IPS-18c (cell line): ENCODE measurements around the gene APBA2.
"Not testable (repeated sequence)": the region's sequence is repeated elsewhere in the genome, so short reads cannot be mapped to it uniquely, and the experiment has no call there.

Experiments
- H3K4me3 ChIP-seq: 2 replicates; pipeline ENCODE4 v1.7.0; 2013; ENCODE audit warnings: low read depth, mild to moderate bottlenecking, low read length, moderate library complexity; ENCODE audit not compliant: insufficient read depth
- H3K9me3 ChIP-seq: one replicate; pipeline ENCODE4 v1.6.1; 2013; ENCODE audit warnings: mild to moderate bottlenecking, low read length, moderate library complexity; ENCODE audit not compliant: control insufficient read depth, insufficient read depth

APBA2 gene

DNA sequence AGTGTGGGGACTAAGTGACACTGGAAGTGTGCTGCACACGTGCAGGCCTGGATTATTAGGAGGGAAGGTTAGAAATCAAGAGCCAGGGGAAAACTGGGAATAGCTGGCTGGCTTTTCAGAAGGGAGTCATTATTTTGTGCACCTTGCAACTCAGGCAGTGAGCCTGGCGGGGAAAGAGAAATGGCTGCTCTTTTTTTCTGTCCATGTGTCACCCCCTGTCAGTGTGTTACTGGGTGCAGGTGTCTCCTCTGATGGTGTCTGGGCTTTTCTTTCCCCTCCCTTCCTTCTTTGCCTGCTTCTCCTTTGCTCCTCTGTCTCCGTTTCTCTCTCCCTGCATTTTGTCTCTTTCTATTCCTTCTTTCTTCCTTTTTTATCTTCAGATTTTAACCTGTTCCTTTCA is 130.7 kb downstream of the APBA2 start:
- H3K9me3 ChIP-seq = no peaks in the 10 kb centered on the region
- H3K4me3 ChIP-seq = no peak overlapping the region

DNA sequence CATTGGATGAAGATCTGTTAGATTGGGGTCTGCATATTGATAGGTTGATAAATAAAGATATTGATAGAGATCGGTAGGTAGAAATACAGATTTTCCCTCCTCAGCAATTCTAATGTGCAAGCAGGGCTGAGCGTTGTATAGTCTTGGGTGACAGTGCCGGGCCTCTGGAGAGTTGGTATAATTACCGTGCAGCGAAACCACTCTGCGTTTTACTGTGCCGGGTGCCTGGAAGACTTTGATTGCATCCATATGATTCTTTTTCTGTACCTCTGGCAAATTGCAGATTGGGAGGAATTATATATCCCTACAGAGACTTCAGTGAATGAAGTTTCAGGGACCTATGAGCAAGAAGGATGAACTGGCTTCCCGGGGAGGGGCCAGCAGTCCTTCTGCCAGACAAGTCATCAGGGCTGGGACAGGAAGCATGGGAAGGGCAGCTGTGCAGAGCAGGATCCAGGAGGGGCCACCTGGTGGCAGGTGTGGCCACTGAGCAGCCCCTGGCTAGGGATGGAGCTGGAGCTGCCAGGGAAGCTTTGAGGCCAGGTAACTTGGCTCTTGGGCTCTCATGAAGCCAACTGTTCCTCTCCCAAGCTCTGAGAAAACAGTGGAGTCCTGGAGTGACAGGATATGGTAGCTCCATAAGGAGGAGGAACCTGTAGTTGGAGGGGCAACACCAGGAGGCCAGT is 132.5 kb downstream of the APBA2 start:
- Histone ChIP-seq H3K9me3 (no peaks in the 10 kb centered on the region), H3K4me3 (no peak overlapping the region)

GRCh38 chr15:29018995-29019976 is 133.5 kb downstream of the APBA2 start:
- Histone ChIP-seq H3K4me3 (no peak overlapping the region), H3K9me3 (no peaks in the 10 kb centered on the region)

DNA sequence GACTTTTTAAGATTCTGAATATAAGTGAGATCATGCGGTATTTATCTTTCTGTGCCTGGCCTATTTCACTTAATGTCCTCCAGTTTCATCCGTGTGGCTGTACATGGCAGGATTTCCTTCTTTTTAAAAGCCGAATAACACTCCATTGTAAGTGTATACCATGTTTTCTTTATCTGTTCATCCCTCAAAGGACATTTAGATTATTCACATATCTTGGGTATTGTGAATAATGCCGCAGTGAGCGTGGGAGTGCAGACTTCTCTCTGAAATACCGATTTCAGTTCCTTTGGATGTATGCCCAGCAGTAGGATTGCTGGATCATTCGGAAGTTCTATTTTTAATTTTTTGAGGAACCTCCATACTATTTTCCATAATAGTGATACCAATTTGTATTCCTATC is 136.1 kb downstream of the APBA2 start:
- H3K4me3 ChIP-seq = no peak overlapping the region

DNA sequence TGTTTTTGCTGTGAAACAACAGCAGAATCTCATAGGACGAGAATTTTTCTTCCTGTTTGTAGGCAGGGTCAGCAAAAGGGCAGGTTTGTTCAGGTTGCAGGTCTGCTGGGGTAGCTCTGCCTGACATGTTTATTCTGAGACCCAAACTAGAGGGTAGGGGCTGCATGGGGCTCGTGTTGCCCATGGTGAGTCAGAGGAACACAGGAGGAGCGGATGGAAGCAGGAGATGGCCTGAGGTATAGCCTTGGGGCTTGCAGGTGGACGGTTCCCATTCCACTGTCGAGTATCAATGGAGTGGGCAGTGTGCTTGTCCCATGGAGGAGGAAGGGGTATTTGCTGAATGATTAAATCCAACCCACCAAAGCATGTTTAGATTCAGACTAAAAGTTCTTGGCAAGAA is 138.9 kb downstream of the APBA2 start:
- H3K9me3 ChIP-seq = no peaks in the 10 kb centered on the region

More for the DNA sequence above, 136.1 kb downstream of the APBA2 start:
- no peaks in the 10 kb centered on the region for H3K9me3 ChIP-seq

DNA sequence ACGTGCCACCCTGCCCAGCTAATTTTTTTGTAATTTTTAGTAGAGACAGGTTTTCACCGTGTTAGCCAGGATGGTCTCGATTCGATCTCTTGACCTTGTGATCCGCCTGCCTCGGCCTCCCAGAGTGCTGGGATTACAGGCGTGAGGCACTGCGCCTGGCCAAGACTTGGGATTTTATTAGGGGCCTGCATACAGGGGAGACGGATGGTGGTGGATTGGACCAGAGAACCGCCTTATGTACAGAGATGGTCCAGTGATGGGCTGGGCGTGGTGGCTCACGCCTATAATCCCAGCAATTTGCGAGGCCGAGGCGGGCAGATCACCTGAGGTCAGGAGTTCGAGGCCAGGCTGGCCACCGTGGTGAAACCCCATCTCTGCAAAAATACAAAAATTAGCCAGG is 139.6 kb downstream of the APBA2 start:
- not testable (repeated sequence) for H3K9me3 ChIP-seq, H3K4me3 ChIP-seq

More for the DNA sequence above, 138.9 kb downstream of the APBA2 start:
- H3K4me3 ChIP-seq = no peak overlapping the region

DNA sequence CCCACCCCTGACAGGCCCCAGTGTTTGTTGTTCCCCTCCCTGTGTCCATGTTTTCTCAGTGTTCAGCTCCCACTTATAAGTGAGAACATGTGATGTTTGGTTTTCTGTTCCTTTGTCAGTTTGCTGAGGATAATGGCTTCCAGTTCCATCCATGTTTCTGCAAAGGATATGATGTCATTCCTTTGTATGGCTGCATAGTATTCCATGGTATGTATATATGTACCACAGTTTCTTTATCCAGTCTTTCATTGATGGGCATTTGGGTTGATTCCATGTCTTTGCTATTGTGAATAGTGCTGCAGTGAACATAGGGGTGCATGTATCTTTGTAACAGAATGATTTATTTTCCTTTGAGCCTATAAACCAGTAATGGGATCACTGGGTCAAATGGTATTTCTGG is 142.4 kb downstream of the APBA2 start:
- H3K9me3 ChIP-seq, H3K4me3 ChIP-seq: not testable (repeated sequence)

GRCh38 chr15:29029651-29030195 is 143.9 kb downstream of the APBA2 start:
- Histone ChIP-seq H3K4me3 (no peak overlapping the region), H3K9me3 (peaks cover 3% of the 10 kb centered on the region)

- Histone ChIP-seq H3K9me3 (peaks cover 3% of the 10 kb centered on the region), H3K4me3 (no peak overlapping the region)
Observed at GRCh38 chr15:29031502-29032228, 145.9 kb downstream of the APBA2 start.

- no peak overlapping the region for H3K4me3 ChIP-seq
- H3K9me3 ChIP-seq = peaks cover 6% of the 10 kb centered on the region
Observed at GRCh38 chr15:29032229-29032625, 146.5 kb downstream of the APBA2 start.

DNA sequence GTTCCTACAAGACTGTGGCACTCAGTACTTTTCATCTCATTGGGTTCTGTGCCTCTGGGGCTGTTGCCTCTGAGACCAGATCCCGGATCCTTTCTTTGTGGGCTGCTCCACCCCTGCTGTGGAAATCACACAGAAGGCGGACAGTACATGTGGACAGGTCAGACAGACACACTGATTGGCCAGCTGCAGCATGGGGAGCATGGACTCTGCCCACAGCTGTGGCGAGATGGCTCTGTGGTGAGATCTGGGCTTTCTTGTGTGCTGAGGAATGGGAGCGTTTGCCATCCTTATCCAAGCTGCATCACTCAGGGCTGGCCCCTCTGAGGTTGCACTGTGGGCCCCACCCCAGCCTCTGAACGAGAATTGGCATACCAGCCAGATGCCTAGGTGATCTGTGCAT is 147.0 kb downstream of the APBA2 start:
- Histone ChIP-seq H3K4me3 (no peak overlapping the region), H3K9me3 (peaks cover 6% of the 10 kb centered on the region)

GRCh38 chr15:29034151-29034550 is 148.4 kb downstream of the APBA2 start:
- Histone ChIP-seq H3K4me3 (no peak overlapping the region), H3K9me3 (peaks cover 6% of the 10 kb centered on the region)

DNA sequence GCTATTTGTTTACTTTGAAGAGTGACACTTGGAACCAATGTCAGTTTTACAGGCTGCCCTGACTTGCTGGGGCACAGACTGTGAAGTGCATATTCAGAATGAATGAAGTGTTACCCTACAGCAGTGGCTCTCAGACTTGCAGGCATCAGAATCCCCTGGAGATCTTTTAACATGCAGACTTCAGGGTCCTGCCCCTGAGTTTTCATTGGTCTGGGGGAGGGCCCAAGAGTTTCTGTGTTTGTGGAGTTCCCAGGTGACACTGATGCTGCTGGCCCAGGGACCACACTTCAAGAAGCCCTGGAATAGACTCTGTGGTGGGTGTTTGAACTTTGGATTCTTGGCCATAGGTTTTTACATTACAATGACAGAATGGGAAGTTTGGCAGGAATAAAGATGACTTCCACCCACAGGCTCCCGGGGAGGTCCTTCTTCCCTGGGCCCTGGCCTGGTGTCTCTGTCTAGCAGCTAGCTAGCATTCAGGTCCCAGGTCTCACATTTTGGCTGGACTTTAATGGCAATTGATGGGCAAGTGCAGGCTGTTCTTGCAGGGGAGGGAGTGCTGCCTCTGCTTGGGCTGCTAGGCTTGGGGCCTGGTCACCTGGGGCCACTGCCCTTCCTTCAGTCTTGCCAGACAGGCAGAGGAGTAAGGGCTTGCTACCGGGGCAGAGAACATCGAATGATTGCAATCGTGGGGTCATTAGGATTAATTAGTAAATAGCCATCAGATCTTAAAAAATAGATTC is 149.0 kb downstream of the APBA2 start:
- H3K9me3 ChIP-seq = peaks cover 6% of the 10 kb centered on the region
- H3K4me3 ChIP-seq = no peak overlapping the region; the same call in 1 of the 2 replicates

DNA sequence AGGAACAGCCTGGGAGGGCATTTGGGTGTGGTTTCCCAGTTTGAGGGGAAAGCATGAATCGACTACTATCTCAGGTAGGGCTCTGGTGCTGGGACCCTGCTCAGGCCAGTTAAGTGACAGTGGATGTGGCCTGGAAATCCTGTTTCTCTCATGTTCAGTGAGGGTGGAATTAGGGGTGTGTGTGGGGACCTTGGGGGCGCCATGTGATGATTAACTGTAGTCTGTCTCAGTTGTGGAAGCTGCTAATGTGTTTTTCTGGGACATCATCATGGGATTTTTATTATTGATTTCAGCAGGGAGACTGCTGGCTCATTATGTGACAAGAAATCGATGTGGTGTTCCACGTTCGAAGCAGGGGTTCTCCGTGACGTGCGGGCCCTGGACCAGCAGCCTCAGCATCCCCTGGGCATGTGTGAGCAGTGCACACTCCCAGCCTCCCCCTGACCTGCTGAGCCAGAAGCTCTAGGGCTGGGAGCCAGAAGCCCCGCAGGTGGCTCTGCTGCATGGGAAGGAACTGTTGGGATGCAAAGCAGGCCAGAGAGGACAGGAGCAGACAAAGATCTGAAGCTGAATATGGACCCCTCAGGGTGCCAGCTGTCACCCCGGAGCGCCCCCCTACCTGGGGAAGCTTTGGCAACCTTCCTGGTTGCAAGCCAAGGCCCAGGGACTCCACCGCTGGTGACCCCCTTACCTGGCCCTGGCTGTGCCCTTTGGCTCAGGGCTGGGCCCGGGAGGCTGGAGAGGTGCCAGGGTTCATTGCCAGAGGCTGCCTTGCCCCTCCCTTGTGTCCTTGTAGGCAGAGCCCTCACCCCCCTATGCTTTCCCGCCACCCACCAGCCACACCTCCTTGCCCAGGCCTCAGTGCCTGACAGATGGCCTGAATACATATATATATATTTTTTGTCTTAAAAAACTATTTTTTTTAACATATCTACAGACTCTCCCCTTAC is 149.8 kb downstream of the APBA2 start:
- Histone ChIP-seq H3K9me3 (peaks cover 6% of the 10 kb centered on the region), H3K4me3 (no peak overlapping the region; the same call in 1 of the 2 replicates)

DNA sequence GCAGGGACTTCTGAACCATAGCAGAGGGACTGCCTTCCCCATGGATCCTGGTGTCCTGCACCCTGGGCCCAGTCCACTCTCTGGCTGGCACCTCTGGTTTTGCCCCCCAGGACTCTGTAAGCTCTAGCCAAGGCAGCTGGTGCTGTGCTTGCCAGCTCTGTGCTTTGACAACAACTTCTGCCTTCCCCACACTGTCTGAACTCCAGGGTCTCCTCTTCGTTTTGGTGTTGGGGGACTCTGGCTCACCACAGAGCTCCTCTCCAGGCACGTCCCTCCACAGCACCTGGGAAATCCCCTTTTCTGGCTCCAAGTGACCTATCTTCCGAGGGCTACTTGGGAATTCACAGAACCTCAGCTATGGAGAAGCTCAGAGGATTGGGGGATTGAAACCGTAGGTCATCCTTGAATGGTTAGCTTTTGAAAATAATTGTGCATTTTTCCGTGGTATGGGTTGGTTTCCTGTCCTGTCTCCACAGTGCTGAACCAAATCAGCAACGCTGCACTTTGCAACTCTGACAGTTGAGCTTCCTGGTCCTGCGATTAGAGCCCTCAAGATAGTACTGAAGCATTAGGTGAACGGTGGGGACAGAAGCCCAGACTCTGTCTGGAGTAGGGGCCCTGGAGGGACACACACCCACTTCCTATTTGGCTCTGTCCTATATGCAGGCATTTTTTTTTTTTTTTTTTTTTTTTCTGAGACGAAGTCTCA is 152.4 kb downstream of the APBA2 start:
- peaks cover 6% of the 10 kb centered on the region for H3K9me3 ChIP-seq
- no peak overlapping the region for H3K4me3 ChIP-seq
